ENCODE results near the gene RSPH3.
"Not testable (repeated sequence)": the region's sequence is repeated elsewhere in the genome, so short reads cannot be mapped to it uniquely, and the experiment has no call there.

Gene RSPH3

DNA sequence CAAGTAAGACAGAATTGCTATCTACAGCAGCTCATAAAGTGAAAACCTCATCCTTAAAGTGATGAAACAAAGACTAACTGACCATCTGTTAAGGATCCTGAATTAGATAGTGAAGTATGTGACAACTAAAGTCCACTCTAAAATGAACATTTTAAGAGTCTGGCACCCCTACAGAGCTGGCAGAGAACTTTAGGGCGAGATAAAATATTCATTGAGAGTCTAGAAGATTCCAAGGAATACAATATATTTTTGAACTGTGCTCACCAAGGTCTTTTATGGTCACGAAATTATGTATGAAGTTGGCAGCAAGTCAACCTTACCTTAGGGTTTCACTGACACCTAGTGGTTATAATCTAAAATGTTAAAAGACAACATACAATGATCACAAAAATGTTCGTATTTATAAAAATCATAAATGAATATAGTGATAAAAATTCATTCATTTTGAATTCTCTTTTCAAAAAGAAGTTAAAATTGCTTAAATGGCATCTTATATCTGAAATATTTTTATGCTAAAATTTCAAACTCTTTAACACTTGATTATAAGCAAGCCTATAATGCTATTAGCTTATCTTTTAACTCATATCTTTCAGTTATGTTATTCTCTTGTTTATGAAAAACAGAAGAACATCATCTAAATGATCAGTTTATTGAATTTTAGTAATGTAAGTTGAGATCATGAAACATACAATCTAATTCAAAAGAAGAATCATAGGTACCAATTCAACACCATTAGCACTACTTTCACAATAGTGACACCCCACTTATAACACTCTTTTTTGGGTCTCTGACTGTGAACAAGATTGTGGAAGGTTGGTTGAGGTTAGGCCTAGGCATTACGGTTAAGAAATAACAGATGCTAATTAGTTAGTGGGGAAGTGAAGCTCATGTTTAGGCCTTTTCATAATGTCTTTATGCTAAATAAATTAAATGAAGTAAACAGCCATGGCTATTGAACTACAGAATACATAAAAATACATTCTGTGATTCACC, 27.5 kb downstream of the RSPH3 start:
- DNase-seq: peak; percentile 28 to 76

DNA sequence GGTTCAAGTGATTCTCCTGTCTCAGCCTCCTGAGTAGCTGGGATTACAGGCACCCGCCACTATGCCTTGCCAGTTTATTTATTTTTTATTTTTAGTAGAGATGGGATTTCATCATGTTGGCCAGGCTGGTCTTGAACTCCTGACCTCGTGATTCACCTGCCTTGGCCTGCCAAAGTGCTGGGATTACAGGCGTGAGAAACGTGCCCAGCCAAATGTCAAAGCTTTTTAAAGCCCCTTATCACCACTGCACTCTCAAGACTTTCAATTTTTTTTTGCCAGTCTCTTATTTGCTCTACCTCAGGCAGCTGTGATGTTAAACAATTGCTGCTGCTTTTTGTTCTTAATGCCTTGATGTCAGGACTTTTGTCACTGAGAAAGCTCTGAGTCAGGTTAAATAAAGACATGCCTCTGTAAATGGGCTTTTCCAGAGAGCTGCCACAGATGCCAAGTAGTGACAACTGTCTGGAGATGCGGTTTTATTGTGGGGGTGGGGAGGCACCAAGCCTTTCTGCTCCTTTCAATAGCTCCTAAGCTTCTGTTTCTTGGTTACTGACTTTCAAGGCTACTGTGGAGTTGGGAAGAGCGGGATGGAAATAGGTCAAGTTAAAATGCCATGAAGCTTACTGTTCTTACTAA, 29.2 kb downstream of the RSPH3 start:
- no peak for DNase-seq

GRCh38 chr6:158969148-158969547, 30.9 kb downstream of the RSPH3 start:
- no peak for DNase-seq

DNA sequence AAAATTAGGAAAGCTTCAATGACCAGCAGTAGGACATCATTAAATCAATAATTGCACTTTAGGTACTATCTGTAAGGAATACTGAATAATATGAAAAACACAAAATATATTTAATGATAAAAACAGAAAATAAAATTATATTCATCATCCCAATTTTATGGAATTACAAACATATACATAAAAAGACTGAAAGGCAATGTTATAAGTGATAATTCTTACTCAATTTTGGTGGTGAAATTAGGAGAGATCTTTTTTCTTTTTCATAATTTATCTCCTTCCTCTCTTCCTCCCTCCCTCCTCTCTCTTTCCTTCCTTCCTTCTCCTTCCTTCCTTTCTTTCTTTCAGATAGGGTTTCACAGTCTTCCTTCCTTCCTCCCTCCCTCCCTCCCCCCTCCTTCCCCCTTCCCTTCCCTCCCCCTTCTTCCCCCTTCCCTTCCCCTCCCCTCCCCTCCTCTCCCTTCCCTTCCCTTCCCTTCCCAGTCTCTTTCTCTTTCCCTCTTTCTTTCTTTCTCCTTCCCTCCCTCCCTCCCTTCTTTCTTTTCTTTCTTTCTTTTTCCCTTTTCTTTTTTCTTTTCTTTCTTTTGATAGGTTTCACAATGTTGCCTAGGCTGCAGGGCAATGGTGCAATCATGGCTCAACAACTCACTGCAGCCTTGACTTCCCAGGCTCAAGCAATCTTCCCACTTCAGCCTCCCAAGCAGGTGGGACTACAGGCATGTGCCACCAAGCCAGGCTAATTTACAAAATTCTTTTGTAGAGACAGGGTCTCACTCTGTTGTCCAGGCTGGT, 36.8 kb downstream of the RSPH3 start:
- no peak for DNase-seq

GRCh38 chr6:158962371-158962770, 37.6 kb downstream of the RSPH3 start:
- DNase-seq: no peak

DNA sequence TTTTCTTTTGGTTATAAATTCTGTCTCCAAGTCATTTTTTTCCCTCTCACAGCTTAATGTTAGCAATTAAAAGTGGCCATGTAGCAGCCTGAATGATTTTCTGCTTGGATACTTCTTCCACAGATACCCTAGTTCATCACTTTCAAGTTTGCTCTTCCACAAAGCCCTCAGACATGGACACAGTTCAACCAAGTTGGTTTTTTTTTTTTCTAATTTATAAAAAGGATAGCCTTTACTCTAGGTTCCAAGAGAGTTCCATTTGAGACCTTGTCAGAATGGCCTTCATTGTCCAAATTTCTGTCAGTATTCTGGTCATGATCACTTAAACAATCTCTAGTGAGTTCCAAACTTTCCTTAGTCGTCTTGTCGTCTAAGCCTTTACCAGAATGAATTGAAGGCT, 40.0 kb downstream of the RSPH3 start:
- no peak for DNase-seq

DNA sequence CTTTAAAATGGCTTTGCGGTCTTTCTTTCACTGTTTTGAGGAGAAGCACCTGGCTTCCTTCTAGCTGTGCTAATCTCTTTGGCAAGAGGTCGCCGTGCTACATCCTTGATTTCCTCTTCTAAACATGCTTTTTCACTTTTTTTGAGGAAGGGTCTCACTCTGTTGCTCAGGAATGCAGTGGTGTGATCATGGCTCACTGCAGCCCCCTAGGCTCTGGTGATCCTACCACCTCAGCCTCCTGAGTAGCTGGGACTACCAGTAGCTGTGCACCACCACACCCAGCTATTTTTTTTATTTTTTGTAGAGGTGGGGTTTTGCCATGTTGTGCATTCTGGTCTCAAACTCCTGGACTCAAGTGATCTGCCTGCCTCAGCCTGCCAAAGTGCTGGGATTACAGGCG, 40.5 kb downstream of the RSPH3 start:
- no peak for DNase-seq

- DNase-seq: no peak
These were observed 41.3 kb downstream of the RSPH3 start for GRCh38 chr6:158958504-158959386.

DNA sequence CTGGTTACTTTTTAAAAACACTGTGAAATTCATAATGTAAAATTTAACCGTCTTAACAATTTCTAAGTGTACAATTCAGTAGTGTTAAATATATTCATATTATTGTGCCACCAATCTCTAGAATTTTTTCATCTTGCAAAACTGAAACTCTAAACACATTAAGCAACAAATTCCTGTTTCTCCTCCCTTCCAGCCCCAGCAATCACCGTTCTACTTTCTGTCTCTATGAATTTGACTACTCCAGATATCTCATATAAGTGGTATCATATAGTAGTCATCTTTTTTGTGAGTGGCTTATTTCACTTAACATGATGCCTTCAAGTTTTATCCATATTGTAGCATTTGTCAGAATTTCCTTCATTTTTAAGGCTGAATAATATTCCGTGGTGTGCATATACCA, 44.7 kb downstream of the RSPH3 start:
- DNase-seq: peak; percentile 2 to 56

GRCh38 chr6:158954753-158955152, 45.2 kb downstream of the RSPH3 start:
- no peak for DNase-seq

GRCh38 chr6:158952011-158952410, 48.0 kb downstream of the RSPH3 start:
- not testable (repeated sequence) for DNase-seq

GRCh38 chr6:158951565-158951964, 48.4 kb downstream of the RSPH3 start:
- not testable (repeated sequence) for DNase-seq

DNA sequence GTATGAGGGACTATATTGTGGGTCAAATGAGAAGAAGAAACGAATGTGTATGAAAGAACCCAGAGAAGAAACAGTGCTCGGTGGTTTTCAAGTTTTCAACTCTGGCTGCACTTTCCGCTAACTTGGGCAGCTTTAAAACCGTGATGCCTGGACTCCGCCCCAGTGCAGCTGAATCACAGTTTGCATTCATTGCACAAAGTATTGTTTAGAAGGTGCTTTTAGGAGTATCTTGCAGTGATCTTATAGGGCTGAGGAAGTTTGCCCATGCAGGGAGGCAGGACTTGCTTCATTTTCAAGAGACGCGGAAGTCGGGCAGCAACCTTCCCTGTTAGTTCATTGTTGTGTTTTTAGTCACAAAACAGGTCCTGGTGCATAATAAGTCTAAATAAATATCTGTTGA, 52.7 kb downstream of the RSPH3 start:
- no peak for DNase-seq

DNA sequence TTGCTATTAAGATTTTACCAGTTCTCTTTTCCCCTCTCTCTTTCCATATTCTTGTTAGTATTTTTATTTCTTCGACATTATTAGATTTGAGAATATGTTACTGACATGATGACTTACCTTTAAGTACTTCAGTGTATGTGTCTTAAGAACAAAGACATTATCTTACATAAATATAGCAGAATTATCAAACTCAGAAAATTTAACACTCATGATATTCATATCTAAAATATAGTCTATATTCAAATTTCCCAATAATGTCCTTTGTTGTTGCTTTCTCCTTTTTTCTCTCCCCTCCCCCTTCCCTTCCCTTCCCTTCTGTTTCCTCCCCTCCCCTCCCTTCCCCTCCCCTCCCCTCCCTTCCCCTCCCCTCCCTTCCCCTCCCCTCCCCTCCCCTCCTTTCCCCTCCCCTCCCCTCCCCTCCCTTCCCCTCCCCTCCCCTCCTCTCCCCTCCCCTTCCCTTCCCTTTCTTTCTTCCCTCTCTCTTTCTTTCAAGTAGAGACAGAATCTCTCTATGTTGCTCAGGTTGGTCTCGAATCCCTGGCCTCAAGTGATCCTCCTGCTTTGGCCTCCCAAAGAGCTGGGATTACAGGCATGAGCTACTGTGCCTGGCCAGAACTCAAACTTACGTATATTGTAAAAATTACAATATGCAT, 56.5 kb downstream of the RSPH3 start:
- DNase-seq: no peak

GRCh38 chr6:158942349-158942748, 57.7 kb downstream of the RSPH3 start:
- no peak for DNase-seq

GRCh38 chr6:158941246-158941645, 58.8 kb downstream of the RSPH3 start:
- no peak for DNase-seq

DNA sequence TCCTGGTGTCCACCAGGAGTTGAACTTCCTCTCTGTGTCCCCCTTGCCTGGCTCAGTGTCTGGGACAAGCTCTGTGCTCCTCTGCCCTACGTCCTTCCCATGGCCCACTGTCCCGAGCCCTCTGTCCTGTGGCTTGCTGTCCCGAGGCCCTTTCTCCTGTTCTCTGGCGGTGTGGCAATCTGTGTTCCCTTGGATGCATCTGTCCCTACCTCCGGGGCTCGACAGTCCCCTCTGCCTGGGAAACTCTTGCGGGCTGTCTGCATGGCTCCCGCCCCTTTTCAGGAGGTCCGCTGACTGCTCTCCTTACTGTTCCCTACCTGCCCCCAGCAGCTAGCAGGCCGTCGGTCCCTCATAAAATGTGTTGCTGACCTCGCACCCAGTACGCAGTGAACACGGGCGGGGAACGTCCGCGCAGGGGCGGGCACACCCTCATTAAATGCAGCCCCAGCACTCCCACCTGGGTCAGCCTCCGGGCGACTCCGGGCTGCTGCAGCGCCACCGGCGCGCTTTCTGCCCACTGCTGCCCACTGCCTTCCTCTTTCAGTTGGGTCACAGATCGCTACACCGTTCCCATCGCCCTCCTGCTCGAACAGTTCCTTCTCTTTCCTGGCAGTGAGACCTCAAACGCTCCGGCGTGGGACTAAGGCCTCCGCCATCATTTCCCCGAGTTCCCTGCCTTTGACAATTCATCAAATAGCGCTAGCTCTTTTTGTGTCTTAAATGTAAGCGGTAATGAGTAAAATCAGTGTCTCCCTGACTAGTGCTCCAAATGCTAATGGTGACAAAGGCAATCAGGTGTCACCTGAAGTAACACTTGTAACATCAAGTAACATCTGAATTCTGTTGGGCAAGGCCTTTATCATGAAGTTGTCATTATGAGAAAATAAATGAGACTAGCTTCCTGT, 60.5 kb downstream of the RSPH3 start:
- DNase-seq: peak; percentile 22 to 27

- DNase-seq: peak; percentile 5 to 10
These were observed 61.2 kb downstream of the RSPH3 start for GRCh38 chr6:158938811-158939254.

- no peak for DNase-seq
These were observed 61.8 kb downstream of the RSPH3 start for GRCh38 chr6:158938220-158938619.

GRCh38 chr6:158934157-158934556, 65.8 kb downstream of the RSPH3 start:
- no peak for DNase-seq
